Hepatocyte (in vitro differentiated cells): ENCODE data around the gene RDH14. TPM values are rescaled to one million over a fixed set of nuclear protein-coding genes. Genes with fewer than 3 reads are reported as not detected.

Experiments
- DNase-seq: peaks from one replicate; pipeline ENCODE4 v3.0.0-alpha.2; 2016; ENCODE audit warnings: low spot score
- H2AFZ ChIP-seq: fragments of 200-600 bp; sonication (generic); 2 replicates; pipeline ENCODE4 v1.6.0; 2016; ENCODE audit warnings: antibody characterized with exemption, mild to moderate bottlenecking
- H3K27ac ChIP-seq: fragments of 200-600 bp; sonication (generic); 2 replicates; pipeline ENCODE4 v1.5.1; 2016; ENCODE audit warnings: mild to moderate bottlenecking
- H3K27me3 ChIP-seq: fragments of 200-600 bp; sonication (generic); 2 replicates; pipeline ENCODE4 v1.6.1; 2016
- H3K36me3 ChIP-seq: fragments of 200-600 bp; sonication (generic); replicated peaks from 2 replicates; pipeline ENCODE4 v1.5.1; 2016; ENCODE audit warnings: low read depth; ENCODE audit not compliant: insufficient read depth
- H3K4me1 ChIP-seq: fragments of 200-600 bp; sonication (generic); 2 replicates; pipeline ENCODE4 v1.5.1; 2016; ENCODE audit warnings: mild to moderate bottlenecking, moderate library complexity; ENCODE audit not compliant: insufficient read depth
- H3K4me2 ChIP-seq: fragments of 200-600 bp; sonication (generic); 2 replicates; pipeline ENCODE4 v1.6.0; 2016
- H3K4me3 ChIP-seq: fragments of 200-600 bp; sonication (generic); 2 replicates; pipeline ENCODE4 v1.5.1; 2016; ENCODE audit warnings: mild to moderate bottlenecking
- H3K79me2 ChIP-seq: fragments of 200-600 bp; sonication (generic); 2 replicates; pipeline ENCODE4 v1.6.0; 2017; ENCODE audit warnings: mild to moderate bottlenecking
- H3K9me2 ChIP-seq: fragments of 200-600 bp; sonication (generic); replicated peaks from 2 replicates; pipeline ENCODE4 v1.6.0; 2017; ENCODE audit warnings: mild to moderate bottlenecking; ENCODE audit not compliant: insufficient read depth
- H3K9me3 ChIP-seq: fragments of 200-600 bp; sonication (generic); 2 replicates; pipeline ENCODE4 v1.5.1; 2016; ENCODE audit warnings: low read depth, mild to moderate bottlenecking
- H4K20me1 ChIP-seq: fragments of 200-600 bp; sonication (generic); 2 replicates; pipeline ENCODE4 v1.6.0; 2016; ENCODE audit warnings: mild to moderate bottlenecking; ENCODE audit not compliant: insufficient read depth, poor library complexity, severe bottlenecking
- EZH2 ChIP-seq: fragments of 200-600 bp; sonication (generic); IDR thresholded peaks from 2 replicates; pipeline ENCODE4 v1.6.1; 2016; ENCODE audit warnings: antibody characterized with exemption, mild to moderate bottlenecking, borderline replicate concordance
- EZH2phosphoT487 ChIP-seq: fragments of 200-600 bp; sonication (generic); IDR thresholded peaks from one replicate; pipeline ENCODE4 v1.6.1; 2018; ENCODE audit warnings: antibody characterized with exemption, mild to moderate bottlenecking, low read depth, moderate library complexity; ENCODE audit not compliant: unreplicated experiment, severe bottlenecking
- WGBS: methylation state at CpG from one replicate; pipeline ENCODE4 v1.1.6; 2016; ENCODE audit warnings: low lambda C conversion rate; ENCODE audit errors: missing lambda C conversion rate; 5-methylcytosine and 5-hydroxymethylcytosine counted together
- polyA plus RNA-seq: library from polyadenylated mRNA; unstranded; fragments of >200 nt; fragmentation: Nextera tagmentation; extraction: Ambion mirVana; gene quantifications from 2 replicates; pipeline ENCODE4 v1.2.1, GENCODE V29; 2016
- total RNA-seq: library from RNA; depleted of rRNA; stranded (reverse); fragments of >200 nt; gene quantifications from 2 replicates; pipeline ENCODE4 v1.2.3, GENCODE V29; 2014
- TF ChIP-seq, protein P1 (sequence below): fragments of 200-600 bp; sonication (generic); IDR thresholded peaks from 2 replicates; pipeline ENCODE4 v1.5.1; 2016; ENCODE audit warnings: antibody characterized with exemption, mild to moderate bottlenecking; ENCODE audit not compliant: poor library complexity

The RDH14 gene, protein sequence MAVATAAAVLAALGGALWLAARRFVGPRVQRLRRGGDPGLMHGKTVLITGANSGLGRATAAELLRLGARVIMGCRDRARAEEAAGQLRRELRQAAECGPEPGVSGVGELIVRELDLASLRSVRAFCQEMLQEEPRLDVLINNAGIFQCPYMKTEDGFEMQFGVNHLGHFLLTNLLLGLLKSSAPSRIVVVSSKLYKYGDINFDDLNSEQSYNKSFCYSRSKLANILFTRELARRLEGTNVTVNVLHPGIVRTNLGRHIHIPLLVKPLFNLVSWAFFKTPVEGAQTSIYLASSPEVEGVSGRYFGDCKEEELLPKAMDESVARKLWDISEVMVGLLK
- total RNA-seq (39.5 and 46.5 TPM in 2 replicates), polyA plus RNA-seq (38.2 and 49.3 TPM in 2 replicates)

DNA sequence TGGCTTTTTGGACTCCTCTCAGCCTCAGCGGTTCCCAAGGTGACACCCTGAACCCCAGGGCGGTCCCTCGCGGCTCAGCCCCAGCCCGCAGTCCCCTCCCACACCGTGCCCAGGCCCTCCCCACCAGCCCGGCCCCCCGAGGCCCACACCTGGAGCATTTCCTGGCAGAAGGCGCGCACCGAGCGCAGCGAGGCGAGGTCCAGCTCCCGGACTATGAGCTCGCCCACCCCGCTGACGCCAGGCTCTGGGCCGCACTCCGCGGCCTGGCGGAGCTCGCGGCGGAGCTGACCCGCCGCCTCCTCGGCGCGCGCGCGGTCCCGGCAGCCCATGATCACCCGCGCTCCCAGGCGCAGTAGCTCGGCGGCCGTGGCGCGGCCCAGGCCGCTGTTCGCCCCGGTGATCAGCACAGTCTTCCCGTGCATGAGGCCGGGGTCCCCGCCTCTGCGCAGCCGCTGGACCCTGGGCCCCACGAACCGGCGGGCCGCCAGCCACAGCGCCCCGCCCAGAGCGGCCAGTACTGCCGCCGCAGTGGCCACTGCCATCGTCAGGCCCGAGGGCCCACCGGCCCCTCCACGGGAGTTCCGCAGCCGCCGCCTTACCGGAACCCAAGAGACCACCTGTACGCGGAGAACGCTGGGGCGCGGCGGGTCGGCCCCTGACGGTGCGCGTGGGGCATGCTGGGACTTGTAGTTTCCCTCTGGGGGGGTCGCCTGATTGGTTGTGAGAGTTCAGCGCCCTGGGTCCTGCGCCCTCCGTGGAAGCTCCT is at the start of gene RDH14:
Gene RDH14 (minus strand): TSS at position 623 of the 766 bp plus-strand sequence. CDS start 81 bp downstream, at position 542.
- TF ChIP-seq EZH2phosphoT487 (no peak), EZH2 (no peak)
- TF ChIP-seq, protein P1, sequence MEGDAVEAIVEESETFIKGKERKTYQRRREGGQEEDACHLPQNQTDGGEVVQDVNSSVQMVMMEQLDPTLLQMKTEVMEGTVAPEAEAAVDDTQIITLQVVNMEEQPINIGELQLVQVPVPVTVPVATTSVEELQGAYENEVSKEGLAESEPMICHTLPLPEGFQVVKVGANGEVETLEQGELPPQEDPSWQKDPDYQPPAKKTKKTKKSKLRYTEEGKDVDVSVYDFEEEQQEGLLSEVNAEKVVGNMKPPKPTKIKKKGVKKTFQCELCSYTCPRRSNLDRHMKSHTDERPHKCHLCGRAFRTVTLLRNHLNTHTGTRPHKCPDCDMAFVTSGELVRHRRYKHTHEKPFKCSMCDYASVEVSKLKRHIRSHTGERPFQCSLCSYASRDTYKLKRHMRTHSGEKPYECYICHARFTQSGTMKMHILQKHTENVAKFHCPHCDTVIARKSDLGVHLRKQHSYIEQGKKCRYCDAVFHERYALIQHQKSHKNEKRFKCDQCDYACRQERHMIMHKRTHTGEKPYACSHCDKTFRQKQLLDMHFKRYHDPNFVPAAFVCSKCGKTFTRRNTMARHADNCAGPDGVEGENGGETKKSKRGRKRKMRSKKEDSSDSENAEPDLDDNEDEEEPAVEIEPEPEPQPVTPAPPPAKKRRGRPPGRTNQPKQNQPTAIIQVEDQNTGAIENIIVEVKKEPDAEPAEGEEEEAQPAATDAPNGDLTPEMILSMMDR = no peak
- Histone ChIP-seq H3K9me3 (peaks cover 4% of the 10 kb centered on the region), H3K4me3 (peak within 1 kb of the TSS; percentile 62), H3K36me3 (no peaks in the 10 kb centered on the region), H2AFZ (peak within 1 kb of the TSS; percentile 80), H3K27me3 (no peaks in the 10 kb centered on the region), H3K4me2 (peak within 1 kb of the TSS; percentile 88), H3K79me2 (peaks cover 43% of the 10 kb centered on the region), H3K4me1 (peaks cover 17% of the 10 kb centered on the region), H3K27ac (peak within 1 kb of the TSS; percentile 97), H4K20me1 (peaks cover 4% of the 10 kb centered on the region), H3K9me2 (no peaks in the 10 kb centered on the region)
- WGBS = 1% methylated on average over 61 of the region's 81 CpGs
- DNase-seq = peak; percentile 96

DNA sequence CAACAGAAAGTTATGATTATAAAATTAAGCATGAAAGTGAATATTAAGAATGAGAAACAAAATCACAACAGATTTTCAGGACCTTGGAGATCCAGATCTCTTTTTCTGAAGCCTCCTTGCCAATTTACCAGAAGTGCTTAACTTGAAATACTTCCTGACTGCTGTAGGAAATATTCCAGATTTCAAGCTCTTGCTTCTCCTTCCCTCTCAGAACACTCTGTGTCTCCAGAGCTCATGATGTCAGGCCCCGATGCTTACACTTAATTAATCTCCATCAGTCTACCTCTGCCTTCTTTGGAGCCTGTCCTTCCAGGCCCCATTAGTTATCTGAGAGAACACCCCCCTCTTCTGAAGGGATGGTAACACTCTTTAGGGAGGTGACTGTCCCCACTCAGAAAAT is 49.6 kb upstream of the RDH14 start:
- Histone ChIP-seq H3K27me3 (no peaks in the 10 kb centered on the region), H3K4me3 (no peak overlapping the region), H3K79me2 (no peaks in the 10 kb centered on the region), H3K36me3 (no peaks in the 10 kb centered on the region), H3K9me3 (no peaks in the 10 kb centered on the region), H3K27ac (no peak overlapping the region), H3K9me2 (no peaks in the 10 kb centered on the region), H3K4me2 (no peak overlapping the region), H4K20me1 (no peaks in the 10 kb centered on the region), H3K4me1 (no peaks in the 10 kb centered on the region), H2AFZ (no peak overlapping the region)
- WGBS = 67% methylated on average over 1 of the region's 1 CpG
- TF ChIP-seq, protein P1 = no peak
- TF ChIP-seq EZH2phosphoT487 (no peak), EZH2 (no peak)
- no peak for DNase-seq

DNA sequence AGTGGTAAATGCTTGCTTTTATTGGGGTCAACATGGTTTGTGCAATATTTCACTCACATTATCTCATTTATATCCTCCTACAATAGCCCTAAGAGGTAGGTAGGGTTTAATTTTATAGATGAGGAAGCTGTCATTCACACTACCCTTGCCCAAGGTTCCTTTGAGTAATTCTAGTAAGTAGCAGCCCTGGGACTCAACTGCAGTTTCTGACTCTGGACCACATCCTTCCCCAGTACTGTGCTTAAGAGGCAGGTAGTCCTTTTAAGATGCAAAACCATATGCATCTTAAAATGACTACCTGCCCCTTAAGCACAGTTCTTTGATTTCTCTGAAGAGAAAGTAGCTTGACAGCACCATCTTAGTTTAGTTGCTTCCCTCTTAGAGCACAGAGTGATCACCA is 44.7 kb upstream of the RDH14 start:
- no peak overlapping the region for H3K4me3 ChIP-seq
- H3K4me1 ChIP-seq = peaks cover 10% of the 10 kb centered on the region
- no peaks in the 10 kb centered on the region for H3K36me3 ChIP-seq
- H4K20me1 ChIP-seq = no peaks in the 10 kb centered on the region
- no peak overlapping the region for H2AFZ ChIP-seq
- no peak overlapping the region for H3K4me2 ChIP-seq
- no peak overlapping the region for H3K27ac ChIP-seq
- H3K27me3 ChIP-seq = no peaks in the 10 kb centered on the region
- no peak for DNase-seq
- no peaks in the 10 kb centered on the region for H3K79me2 ChIP-seq
- TF ChIP-seq, protein P1 = no peak
- TF ChIP-seq EZH2phosphoT487 (no peak), EZH2 (no peak)
- H3K9me3 ChIP-seq = no peaks in the 10 kb centered on the region
- H3K9me2 ChIP-seq = no peaks in the 10 kb centered on the region
